Stimulated activated naive CD4-positive, alpha-beta T cell (primary cell): ENCODE measurements around the gene SUSD1.
"Not testable (repeated sequence)": the region's sequence is repeated elsewhere in the genome, so short reads cannot be mapped to it uniquely, and the experiment has no call there.

Experiments
- DNase-seq, 6 experiments: peaks; one replicate each; lab custom pipeline; 2025; lab: John Stamatoyannopoulos, UW

Gene SUSD1

DNA sequence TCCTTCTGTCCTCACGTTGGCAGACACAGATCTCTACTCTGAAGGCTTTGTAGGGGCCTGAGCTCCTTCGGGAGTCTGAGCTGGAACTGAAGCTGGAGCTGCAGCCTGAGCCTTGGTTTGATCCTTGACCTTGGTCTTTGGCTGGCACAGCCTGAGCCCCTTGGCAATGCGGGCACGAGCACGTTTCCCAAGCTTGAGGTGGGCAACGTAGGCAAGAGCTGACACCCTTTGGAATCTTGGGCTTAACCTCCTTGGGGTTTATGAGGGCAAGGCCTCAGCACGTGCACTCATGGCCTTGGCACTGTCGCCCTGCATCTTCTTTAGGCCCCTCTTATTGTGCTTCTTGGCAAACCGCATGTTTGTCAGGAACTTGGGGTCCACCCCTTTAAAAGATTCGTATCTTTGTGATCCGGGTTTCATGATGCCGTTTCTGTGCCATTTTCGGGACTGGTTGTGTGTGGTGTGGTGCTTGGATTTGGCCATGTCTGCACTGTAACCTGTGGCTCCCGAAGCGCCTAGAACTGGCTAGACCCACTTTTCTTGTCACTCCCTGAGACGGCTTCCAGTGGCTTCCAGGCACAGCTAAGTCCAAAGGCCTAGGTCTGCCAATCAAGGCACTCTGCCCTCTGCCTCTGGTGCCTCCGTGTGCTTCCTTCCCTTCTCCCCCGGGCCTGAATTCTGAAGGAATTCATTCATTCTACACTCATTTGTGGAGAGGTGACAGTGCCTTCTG is 1.4 kb downstream of the SUSD1 start:
- no peak for DNase-seq

- DNase-seq = no peak
These were observed 4.1 kb downstream of the SUSD1 start for GRCh38 chr9:112170968-112171367.

DNA sequence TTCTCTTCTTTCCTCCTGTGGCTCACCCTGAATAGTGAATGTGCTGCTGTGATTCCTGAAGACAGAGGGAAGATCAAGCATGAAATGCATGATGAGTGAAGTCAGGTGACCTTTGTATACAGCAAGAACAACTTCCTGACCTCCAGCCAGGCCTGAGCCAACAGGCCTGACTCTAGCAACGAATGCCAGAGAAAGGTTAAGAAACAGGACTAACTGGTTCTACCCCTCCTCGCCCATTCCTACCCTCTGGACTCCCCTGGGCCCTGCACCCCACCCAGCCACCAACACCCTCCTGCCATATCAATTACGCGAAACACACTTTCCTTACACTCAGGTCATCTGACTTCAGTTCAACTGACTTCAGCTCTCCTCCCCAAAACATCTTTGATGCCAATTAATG is 4.9 kb downstream of the SUSD1 start:
- DNase-seq = no peak

GRCh38 chr9:112169368-112169767 is 5.7 kb downstream of the SUSD1 start:
- DNase-seq = no peak

DNA sequence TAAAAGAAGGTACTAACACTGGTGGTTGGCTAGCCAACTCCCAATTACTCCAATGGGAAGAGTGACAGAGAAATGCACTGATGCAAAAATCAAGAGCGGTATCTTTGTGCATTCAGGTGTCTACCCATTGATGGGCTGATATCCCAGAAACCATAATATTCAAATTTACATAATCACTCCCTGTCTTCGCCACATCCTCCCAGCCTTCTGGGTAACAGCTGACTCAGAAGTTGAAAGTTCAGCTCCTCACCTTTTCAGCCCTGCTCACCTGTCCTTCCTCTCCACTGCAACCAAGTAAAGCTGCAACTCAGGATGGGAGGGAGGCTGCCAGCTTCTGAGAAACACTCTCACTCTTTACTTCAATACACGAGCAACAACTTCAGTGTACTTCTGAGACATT is 6.9 kb downstream of the SUSD1 start:
- peak in 1 of 6 experiments; percentile 1 for DNase-seq

DNA sequence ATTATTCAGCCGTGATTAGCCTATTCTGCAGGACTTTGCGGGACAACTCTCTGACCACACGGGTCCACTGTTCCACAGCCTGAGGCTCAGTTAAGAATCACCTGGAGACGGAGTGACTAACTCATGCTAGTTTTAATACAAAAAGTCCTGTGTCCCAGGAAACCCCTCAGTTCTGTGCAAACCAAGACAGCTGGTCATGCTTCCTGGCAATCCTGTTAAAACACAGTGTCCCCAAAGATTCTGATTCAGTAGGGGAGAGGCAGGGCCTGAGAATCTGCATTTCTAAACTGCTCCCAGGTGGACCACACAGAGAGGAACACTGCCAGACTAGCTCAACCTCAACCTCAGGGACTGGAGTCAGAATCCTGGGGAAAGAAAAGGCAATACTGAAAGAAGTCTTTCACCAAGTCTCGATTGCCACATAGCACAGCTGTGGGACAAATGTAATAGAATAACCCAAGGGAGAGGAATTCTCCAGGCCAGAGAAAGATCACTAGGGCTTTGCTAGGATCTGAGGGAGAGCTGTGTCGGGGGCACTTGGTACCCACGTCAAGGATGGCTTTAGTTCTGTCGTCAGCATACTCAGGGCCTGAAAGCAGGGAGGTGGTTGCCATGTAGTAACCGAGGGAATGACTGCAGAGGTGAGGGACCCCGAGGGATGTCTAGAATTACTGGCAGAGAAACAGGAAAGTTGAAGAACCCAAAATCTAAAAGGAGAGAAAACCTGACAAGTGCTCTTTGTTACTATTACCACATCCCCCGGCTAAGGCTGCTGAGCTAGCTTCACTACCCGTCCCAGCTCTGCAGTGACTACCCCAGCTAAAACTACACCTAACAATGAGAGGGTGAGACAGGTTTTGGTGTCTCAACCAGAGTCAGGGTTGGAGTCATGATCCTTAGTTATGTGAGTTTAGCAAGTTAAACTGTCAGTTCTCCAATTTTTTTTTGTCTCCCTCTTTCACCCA is 8.6 kb downstream of the SUSD1 start:
- no peak for DNase-seq

DNA sequence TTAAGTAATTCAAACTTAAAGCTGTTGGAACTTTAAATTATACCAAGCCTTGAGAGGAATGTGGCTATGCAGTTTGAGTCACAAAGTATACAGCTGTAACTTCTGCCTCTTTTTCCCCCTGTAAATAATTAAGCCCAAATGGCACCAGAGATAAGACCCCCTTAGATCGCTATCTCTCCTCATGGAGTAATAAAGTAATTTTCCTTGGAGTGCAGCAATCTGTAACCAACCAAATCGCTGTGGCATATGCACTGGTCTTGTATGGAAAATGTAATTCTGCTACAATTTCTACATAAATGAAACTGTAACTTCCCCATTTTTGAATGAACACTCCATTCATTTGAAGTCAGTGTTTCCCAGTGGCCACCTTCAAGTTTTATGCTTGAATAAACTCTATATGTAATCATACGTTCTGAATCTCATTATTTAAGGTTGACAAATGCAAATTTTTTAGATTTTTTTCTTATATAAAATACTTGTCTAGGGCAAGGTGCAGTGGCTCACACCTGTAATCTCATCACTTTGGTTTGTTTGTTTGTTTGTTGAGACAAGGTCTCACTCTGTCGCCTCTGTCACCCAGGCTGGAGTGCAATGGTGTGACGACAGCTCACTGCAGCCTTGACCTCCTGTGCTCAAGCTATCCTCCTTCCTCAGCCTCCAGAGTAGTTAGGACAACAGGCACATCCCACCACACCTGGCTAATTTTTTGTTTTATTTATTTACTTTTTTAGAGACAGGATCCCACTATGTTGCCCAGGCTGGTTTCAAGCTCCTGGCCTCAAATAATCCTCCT is 12.3 kb downstream of the SUSD1 start:
- DNase-seq = no peak

- DNase-seq = no peak
These were observed 15.3 kb downstream of the SUSD1 start for GRCh38 chr9:112159781-112160180.

GRCh38 chr9:112158656-112159367 is 16.3 kb downstream of the SUSD1 start:
- DNase-seq = no peak

GRCh38 chr9:112157961-112158360 is 17.1 kb downstream of the SUSD1 start:
- DNase-seq = no peak

- no peak for DNase-seq
These were observed 18.0 kb downstream of the SUSD1 start for GRCh38 chr9:112157087-112157486.

- DNase-seq = no peak
These were observed 25.9 kb downstream of the SUSD1 start for GRCh38 chr9:112149211-112149610.

- no peak for DNase-seq
These were observed 29.2 kb downstream of the SUSD1 start for GRCh38 chr9:112145886-112146285.

GRCh38 chr9:112144807-112145206 is 30.3 kb downstream of the SUSD1 start:
- no peak for DNase-seq

- no peak for DNase-seq
These were observed 32.7 kb downstream of the SUSD1 start for GRCh38 chr9:112142420-112142819.

GRCh38 chr9:112140936-112141335 is 34.2 kb downstream of the SUSD1 start:
- no peak for DNase-seq

- no peak for DNase-seq
These were observed 38.0 kb downstream of the SUSD1 start for GRCh38 chr9:112137066-112137465.

DNA sequence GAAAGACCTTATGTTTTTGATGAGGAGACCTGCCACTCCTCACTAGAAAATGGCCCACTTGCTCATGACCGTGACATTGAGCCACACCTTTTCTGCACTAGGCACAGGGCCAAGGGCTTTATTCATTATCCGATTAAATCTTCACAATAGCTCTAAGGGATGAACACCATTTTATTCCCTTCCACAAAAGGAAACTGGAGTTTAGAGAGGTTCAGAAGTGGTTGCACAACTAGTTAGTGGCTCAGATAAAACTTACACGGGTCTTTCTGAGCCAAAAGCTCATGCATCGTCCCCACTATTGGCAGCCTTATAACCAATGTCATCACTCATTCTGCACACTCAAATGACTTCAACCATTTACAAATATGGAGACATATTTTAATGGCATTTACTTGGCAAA is 39.4 kb downstream of the SUSD1 start:
- DNase-seq = no peak

GRCh38 chr9:112133806-112134205 is 41.3 kb downstream of the SUSD1 start:
- DNase-seq = not testable (repeated sequence)

DNA sequence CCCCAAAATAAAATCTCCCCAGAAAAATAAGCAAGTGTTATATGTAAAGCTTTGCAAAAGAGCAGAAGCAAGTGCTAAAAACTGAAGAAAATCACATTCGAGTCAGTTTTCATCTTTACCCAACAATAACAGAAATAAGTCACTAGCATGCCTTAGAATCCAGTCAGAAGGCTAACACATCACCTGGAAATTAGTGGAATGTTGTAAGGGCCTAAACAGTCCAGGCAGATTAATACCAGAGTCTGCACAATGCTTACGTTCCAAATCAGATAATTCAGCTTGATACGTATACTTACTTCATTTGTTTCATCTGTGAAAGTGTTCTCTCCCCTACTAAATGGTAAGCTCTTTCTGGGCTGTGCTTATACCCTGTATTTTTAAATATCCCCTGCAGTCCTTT is 42.7 kb downstream of the SUSD1 start:
- DNase-seq = no peak

- DNase-seq = no peak
These were observed 44.1 kb downstream of the SUSD1 start for GRCh38 chr9:112130997-112131396.

DNA sequence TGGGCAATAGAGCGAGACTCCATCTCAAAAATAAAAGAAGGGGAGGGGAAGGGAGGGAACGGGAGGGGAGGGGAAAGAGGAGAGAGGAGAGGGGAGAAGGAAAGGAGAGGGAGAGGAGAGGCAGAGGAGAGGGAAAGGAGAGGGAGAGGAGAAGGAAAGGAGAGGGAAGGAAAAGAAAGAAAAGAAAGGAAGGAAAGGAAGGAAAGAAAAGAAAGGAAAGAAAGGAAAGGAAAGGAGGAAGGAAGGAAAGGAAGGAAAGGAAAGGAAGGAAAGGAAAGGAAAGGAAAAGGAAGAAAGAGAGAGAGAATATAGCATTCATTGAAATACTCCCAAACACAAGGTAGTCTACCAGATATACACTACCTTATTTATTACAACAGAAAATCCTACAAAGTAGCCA is 44.8 kb downstream of the SUSD1 start:
- DNase-seq = no peak
